ENCODE data around the gene FAM168A.
"Not testable (repeated sequence)": the region's sequence is repeated elsewhere in the genome, so short reads cannot be mapped to it uniquely, and the experiment has no call there.

Gene FAM168A

DNA sequence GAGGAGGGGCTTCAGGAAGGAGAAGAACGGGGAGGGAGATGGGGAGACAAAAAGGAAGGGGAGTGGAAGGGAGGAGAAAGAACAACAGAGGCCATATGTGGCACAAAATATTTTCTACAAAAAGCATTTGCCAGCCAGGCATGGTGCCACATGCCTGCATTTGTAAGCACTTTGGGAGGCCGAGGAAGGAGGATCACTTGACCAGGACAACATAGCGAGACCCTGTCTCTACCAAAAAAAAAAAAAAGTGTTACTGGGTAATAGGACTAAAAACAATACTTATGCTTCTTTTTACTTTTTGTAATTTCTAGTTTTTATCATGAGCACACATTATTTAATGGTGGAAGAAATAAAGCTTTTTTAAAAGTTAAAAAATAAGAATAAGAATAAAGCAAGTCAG, 5.3 kb downstream of the FAM168A start:
- DNase-seq = no peak

DNA sequence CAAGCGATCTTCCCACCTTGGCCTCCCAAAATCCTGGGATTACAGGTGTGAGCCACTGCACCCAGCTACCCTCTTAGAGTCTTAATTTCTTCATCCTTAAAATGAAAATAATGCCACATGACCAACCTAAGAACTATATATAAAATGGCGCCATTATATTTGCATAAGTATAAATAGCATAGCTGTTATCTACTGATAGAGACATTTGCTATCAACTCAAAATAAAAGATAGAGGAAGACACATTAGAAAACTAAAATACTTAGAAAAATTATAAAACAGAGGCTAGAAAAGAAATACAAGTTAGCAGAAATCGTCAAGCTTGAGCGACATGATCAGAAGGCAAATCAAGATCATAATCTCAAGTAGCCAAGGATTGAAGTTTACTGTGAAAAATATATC, 6.2 kb downstream of the FAM168A start:
- no peak for DNase-seq

GRCh38 chr11:73590991-73591390, 6.9 kb downstream of the FAM168A start:
- DNase-seq = no peak

- DNase-seq = no peak
These were observed 11.1 kb downstream of the FAM168A start for GRCh38 chr11:73586791-73587190.

DNA sequence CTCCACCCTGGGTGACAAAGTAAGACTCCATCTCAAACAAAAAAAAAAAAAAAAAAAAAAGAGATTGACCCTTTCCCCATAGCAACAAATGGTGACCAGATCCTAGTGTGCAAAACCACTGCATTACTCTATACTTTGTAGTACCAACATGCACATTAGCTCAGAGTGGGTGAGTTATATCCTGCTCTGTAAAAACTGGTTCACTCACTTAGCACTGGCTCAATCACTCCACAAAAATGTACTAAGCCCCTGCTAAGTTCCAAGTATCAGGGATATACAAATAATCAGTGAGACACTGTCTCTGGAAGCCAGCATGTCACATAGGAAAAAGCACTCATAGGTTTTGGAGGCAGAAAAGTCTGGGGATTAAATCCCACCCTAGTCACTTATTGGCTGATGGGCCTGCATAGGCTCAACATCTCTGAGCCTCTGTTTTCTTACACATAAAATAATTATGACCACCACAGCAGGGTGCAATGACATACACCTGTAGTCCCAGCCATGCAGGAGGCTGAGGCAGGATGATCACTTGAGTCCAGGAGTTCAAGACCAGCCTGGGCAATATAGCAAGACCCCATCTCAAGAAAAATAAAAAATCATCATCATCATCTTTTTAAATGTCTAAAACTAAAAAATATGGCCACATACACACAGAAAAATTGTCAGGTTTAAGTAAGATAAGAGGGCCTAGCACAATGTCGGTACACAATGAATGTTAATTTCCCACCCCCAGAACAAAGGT, 11.9 kb downstream of the FAM168A start:
- no peak for DNase-seq

DNA sequence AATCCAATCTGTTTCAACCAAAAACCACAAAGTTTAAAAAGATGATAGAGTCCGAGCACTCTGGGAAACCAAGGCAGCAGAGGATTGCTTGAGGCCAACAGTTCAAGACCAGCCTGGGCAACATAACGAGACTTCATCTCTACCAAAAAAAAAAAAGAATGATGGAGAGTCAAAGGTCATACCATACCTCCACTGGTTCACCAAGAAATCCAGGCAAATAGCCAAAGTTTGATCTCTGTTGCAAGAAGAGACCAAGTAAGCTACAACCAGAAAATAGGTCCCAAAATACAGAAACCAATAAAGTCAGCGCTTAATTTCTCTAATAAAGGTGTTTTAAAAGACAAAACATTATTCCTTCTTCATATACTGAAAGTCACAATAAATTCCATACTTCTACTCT, 13.1 kb downstream of the FAM168A start:
- DNase-seq = no peak

DNA sequence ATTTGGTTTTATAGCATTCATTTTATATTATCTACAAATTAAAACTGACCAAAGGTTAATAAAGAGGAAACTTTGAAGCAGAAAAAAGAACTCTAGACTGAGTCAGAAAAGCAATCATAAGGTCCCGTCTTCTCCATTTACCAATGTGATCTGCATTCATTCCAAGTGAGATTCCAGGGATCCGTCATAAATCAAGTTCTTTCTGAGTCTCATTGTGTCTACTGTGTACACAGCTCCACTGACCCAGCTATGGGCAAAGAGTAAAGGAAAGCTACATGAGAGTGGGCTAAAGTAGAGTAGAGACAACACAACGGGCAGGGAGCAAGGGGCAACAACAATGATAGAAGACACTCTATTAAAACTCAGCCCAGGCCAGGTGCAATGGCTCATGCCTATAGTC, 15.3 kb downstream of the FAM168A start:
- no peak for DNase-seq

- DNase-seq = not testable (repeated sequence)
These were observed 17.2 kb downstream of the FAM168A start for GRCh38 chr11:73580749-73581148.

GRCh38 chr11:73579641-73580434, 18.1 kb downstream of the FAM168A start:
- DNase-seq = no peak

DNA sequence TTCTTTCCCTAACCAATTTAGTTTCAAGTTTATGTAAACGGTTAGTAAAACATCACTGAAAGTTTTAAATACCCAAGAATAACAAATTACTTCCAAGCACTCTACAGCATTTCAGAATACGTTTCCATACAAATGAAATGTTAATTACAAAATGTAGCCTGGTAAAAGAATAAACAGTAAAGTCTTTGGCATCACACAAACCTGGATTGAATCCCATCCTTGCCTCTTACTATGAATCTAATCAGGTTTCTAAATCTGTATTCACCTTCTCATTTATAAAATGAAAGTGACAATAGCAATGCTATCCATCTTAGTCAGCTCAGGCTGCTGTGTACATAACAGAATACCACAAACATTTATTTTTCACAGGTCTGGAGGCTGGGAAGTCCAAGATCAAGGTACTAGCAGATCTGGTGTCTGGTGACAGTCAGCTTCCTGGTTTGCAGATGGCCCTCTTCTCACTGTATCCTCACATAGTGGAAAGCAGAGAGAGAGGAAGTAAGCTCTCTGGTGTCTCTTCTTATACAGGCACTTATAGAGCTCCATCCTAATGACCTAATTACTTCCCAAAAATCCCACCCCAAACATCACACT, 19.2 kb downstream of the FAM168A start:
- DNase-seq = no peak

DNA sequence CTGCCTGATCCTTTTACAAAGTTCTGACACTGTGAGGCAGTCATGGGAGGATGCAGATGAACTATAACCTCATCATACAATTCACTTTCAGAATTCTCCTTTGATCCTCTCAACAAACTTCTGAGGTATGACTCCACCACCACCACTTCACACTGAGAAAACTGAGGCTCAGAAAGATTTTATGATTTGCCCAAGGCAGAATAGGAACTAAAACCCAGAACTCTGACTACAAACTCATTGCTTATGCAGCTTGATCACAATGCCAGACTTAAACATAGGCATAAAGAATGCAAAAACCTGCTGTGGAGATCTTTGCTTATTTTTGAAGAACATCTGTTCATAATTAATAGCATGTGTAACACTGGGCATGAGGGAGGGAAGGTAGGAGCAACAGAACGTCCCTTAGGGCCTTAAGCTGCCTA, 20.4 kb downstream of the FAM168A start:
- DNase-seq = no peak

DNA sequence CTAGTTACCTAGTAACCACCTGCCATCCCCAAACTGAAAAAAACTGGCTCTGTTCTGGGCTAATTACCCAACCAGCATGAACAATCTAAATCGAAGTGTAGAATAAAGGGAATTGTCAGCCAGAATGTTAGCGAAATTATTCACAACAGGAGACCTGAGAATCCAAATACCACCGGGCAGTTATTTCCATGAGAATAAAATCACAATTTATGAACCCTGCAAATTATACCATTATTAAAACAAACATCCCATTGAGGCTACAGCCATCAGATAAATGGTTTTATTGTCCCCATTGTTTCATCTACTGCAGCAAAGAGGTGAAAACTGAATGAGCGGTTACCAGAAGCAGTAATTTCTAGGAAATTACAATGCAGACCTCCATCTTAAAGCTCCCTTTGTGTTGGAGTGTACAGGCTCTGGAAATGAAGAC, 21.7 kb downstream of the FAM168A start:
- DNase-seq = no peak

DNA sequence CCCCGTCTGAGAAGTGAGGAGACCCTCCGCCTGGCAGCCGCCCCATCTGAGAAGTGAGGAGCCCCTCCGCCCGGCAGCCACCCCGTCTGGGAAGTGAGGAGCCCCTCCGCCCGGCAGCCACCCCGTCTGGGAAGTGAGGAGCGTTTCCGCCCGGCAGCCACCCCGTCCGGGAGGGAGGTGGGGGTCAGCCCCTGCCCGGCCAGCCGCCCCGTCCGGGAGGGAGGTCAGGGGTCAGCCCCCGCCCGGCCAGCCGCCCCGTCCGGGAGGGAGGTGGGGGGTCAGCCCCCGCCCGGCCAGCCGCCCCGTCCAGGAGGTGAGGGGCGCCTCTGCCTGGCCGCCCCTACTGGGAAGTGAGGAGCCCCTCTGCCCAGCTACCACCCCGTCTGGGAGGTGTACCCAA, 25.9 kb downstream of the FAM168A start:
- not testable (repeated sequence) for DNase-seq

GRCh38 chr11:73570415-73571114, 27.3 kb downstream of the FAM168A start:
- no peak for DNase-seq

GRCh38 chr11:73566977-73567755, 30.7 kb downstream of the FAM168A start:
- no peak for DNase-seq

GRCh38 chr11:73566422-73566821, 31.5 kb downstream of the FAM168A start:
- DNase-seq = no peak

- DNase-seq = no peak
These were observed 32.1 kb downstream of the FAM168A start for GRCh38 chr11:73565804-73566203.

DNA sequence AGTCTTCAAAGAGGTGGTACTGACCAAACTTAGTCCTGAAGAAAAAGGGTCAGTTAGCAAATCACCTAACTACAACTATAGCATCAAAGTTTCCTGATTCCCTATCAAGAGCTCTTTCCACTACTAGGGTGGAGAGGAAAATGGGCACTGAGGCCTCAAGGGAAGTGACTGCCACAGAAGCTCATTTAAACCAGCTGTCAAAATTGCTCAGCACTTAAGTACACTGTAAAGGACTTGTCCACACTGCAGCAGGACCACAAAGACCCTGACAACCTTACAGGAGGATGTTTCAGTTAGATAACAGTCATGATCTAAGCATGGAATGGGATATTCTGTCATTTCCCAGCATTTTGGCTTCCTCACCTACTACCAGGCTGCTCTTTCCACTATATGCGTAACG, 33.0 kb downstream of the FAM168A start:
- DNase-seq = no peak

GRCh38 chr11:73563539-73564200, 34.2 kb downstream of the FAM168A start:
- no peak for DNase-seq

- DNase-seq = no peak
These were observed 38.2 kb downstream of the FAM168A start for GRCh38 chr11:73559743-73560142.

- no peak for DNase-seq
These were observed 40.9 kb downstream of the FAM168A start for GRCh38 chr11:73556966-73557365.

GRCh38 chr11:73555615-73556014, 42.3 kb downstream of the FAM168A start:
- no peak for DNase-seq

Measured in activated CD4-positive, alpha-beta T cell treated with anti-CD3 and anti-CD28 coated beads, Interleukin-2, amount 50 U/mL, for 4 hours (primary cell).